Renal cortex interstitium (tissue), 11 donors: Measurements from ENCODE around the gene PARD3. TPM values are rescaled to one million over a fixed set of nuclear protein-coding genes. Genes with fewer than 3 reads are reported as not detected.
"Not testable (repeated sequence)": the region's sequence is repeated elsewhere in the genome, so short reads cannot be mapped to it uniquely, and the experiment has no call there.

Source experiments
- DNase-seq, 11 donors: peaks; one replicate each; pipeline ENCODE4 v3.0.0-alpha.2; 2013; ENCODE audit warnings: low read depth in 9 of 11, low spot score in 4 of 11; ENCODE audit errors: extremely low read depth in 1 of 11
- polyA plus RNA-seq, 3 donors: library from polyadenylated mRNA; unstranded; fragments of 120-200 nt; gene quantifications; one replicate each; pipeline ENCODE4 v1.2.1, GENCODE V29; 2013; ENCODE audit not compliant: insufficient read length in 3 of 3

The PARD3 gene
- polyA plus RNA-seq, 3 donors, result 68.5 to 88.7 (median 71.1) TPM

- no peak for DNase-seq
Observed at GRCh38 chr10:34650156-34650555, 164.9 kb downstream of the PARD3 start.

- no peak for DNase-seq
Observed at GRCh38 chr10:34649385-34649784, 165.7 kb downstream of the PARD3 start.

DNA sequence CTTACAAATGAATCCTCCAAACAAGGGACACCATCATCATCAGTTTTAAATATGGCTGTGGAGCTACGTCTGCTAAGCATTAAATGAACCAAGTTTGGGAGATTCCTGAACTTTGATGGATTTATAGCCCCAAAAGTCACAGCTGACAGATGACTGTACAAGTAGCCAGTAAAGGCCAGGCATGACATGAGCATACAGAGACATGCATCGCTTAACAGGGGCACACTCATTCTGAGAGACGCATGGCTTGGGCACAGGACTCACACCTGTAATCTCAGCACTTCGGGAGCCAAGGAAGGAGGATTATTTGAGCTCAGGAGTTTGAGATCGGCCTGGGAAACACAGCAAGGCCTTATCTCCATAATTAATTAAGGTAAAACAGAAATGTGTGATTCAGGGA, 166.2 kb downstream of the PARD3 start:
- DNase-seq, result no peak

DNA sequence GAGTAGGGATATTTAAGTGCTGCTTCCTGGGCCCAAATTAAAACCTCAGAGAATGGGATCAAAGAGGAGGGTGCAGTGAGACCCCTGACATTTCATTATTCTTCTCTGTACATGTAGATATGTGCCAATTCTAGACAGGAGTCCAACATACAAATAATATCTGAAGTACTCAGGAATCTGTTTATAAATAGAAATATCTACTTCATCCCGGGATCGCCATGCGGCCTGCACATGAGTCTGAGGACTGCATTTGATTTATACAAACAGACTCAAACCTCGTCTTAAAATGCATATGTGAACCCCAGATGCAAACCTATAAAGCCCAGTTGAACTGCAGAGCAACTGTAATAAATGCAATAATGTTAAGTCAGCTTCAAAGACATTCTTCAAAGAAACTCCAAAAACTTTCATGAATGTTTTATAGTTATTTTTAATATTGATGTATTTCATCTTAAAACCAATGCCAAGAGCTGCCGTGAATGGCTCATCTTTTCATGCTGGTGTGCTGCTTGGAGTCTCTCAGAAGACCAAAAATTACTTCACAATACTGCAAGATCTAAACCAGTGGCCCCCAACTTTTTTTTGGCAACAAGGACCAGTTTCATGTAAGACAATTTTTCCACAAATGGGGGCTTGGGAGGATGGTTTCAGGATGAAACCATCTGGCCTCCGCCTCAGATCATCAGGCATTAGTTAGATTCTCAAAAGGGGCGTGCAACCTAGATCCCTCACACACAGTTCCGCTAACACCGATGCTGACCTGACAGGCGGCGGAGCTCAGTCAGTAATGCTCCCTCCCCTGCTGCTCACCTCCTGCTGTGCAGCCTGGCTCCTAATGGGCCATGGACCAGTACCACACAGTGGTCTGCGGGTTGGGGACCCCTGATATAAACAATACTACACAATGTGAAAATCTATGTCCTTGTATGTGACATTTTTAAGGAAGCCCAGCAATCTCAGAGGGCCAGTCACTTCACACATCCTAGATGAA, 166.9 kb downstream of the PARD3 start:
- DNase-seq, result no peak

- DNase-seq, result no peak
Observed at GRCh38 chr10:34647160-34647559, 167.9 kb downstream of the PARD3 start.

GRCh38 chr10:34646331-34646730, 168.8 kb downstream of the PARD3 start:
- DNase-seq, result no peak

GRCh38 chr10:34644815-34645214, 170.3 kb downstream of the PARD3 start:
- DNase-seq, result not testable (repeated sequence)

DNA sequence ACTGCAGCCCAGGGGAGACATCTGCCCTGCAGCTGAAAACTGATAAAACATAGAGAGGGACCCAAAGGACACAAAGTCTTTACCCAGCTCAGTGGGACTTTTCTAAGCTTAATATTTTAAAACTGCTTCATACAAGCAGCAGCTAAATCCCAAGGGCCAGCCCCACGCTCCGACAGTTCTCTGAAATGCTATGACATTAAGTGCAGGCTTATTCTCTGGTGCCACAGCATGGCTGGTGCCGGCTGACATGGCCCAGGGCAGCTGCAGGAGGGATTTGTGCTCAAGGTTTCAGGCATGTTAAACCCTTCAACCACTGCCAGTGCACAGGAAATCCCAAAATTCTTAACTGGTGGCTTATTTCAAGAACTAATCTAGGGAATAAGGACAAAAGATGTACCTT, 170.9 kb downstream of the PARD3 start:
- DNase-seq, result no peak

- no peak for DNase-seq
Observed at GRCh38 chr10:34643620-34644019, 171.5 kb downstream of the PARD3 start.

DNA sequence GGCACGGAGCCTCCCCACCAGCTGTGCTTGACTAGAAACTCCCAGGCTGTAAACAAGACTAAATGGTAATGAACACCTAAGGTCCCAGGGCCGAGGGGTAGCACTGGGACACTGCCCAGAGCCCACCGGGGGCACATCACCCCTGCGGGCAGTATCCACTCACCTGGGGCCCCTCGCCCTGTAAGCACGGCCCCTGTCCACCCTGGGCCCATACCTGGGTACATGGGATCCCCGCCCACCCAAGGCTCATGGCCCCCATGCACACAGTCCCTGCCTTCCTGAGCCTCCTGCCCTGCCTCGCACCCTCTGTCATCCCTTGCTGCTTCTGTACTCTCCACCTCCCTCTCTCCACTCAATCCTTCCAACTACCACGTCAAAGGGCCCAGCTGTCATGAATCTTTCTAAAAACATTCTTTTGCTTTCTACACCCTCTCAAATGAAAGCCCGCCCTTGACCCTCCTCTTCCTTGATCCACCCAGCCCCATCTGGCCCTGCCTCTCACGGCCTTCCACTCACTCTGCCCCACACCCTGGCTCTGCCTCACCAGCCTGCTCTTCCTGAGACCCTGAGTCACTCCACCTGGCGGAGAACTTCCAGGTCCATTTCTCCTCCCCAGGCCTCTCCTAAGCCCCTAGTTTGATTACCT, 173.1 kb downstream of the PARD3 start:
- no peak for DNase-seq

- DNase-seq, result no peak
Observed at GRCh38 chr10:34641147-34641912, 173.8 kb downstream of the PARD3 start.

DNA sequence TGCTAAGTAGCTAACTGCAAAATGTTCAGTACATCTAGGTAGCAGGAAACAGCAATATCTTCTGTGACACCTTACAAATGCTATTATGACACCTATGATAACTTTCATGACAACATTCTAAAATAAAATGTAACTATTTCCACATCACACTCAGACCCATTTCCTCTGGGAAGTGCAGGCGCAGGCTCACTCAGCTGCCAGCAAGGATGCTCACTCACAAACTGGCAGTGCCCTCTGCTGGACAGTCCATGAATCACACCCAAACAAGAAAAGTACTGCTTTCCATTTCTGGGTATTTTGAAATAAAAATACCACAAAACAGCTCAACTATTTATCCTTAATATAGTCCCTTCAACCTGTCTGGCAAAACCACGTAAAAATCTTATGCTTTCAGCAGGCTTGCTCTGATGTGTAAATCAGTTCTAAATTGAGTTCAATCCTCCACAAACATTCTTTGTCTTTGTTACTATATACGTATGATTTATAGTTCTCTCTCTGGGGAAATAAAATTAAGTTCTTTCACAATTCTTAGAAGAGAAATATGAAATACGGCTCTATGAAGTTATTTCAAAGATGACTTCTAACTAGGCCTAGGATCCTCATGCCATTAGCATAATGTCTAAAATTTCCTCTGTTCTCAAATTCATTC, 176.6 kb downstream of the PARD3 start:
- peak; percentile 59 to 83 (median 74) for DNase-seq

GRCh38 chr10:34637418-34637911, 177.6 kb downstream of the PARD3 start:
- peak in 9 of 11 donors; percentile 22 to 59 (median 47) for DNase-seq

DNA sequence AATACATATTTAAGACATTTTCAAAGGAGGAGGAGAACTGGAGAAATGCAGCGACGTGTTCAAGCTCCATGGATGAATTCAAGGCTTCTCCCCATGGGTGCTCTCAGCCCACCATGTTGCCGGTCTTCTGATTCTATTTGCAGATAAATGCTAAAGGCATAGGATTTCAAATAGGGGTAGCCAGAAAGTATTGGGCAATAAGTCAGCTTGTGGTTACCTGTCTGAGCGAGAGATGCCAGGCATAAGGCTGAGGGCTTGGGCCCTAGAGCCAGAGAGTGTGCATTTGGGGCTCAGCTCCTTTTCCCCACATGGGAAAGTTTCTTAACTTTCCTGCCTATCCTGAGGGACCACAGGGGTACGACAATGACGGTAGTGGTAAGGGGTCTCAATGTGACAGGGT, 180.0 kb downstream of the PARD3 start:
- no peak for DNase-seq

GRCh38 chr10:34633374-34633773, 181.7 kb downstream of the PARD3 start:
- no peak for DNase-seq

- no peak for DNase-seq
Observed at GRCh38 chr10:34629084-34629483, 186.0 kb downstream of the PARD3 start.

- no peak for DNase-seq
Observed at GRCh38 chr10:34628174-34628796, 186.8 kb downstream of the PARD3 start.

- DNase-seq, result no peak
Observed at GRCh38 chr10:34627741-34628140, 187.4 kb downstream of the PARD3 start.
